ENCODE results near the gene ALDH3B1. TPM values are rescaled to one million over a fixed set of nuclear protein-coding genes. Genes with fewer than 3 reads are reported as not detected.
"Not testable (repeated sequence)": the region's sequence is repeated elsewhere in the genome, so short reads cannot be mapped to it uniquely, and the experiment has no call there.

ALDH3B1 gene
- total and polyA plus RNA-seq, 8 donors = 3.2 to 13.7 (median 8.0) TPM

DNA sequence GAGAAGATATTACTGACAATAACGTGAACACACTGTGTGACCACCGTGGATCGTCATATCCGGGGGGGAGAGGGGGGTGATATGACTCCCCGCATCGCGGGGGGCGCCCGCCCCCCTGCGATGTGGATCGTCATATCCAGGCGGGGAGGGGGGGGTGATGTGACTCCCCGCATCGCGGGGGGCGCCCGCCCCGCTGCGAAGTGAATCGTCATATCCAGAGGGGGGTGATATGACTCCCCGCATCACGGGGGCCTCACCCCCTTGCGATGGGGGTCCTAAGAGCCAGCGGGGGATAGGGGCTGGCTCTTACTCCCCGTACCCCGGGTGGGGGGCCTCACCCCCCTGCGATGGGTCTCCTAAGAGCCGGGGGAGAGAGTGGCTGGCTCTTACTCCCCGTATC lies 26.2 kb upstream of the ALDH3B1 start:
- intact Hi-C loops (cut with DNase I) = no loop called here
- TF ChIP-seq, protein P1, sequence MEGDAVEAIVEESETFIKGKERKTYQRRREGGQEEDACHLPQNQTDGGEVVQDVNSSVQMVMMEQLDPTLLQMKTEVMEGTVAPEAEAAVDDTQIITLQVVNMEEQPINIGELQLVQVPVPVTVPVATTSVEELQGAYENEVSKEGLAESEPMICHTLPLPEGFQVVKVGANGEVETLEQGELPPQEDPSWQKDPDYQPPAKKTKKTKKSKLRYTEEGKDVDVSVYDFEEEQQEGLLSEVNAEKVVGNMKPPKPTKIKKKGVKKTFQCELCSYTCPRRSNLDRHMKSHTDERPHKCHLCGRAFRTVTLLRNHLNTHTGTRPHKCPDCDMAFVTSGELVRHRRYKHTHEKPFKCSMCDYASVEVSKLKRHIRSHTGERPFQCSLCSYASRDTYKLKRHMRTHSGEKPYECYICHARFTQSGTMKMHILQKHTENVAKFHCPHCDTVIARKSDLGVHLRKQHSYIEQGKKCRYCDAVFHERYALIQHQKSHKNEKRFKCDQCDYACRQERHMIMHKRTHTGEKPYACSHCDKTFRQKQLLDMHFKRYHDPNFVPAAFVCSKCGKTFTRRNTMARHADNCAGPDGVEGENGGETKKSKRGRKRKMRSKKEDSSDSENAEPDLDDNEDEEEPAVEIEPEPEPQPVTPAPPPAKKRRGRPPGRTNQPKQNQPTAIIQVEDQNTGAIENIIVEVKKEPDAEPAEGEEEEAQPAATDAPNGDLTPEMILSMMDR (IDR thresholded peaks at IDR 0.05) = no peak
- Histone ChIP-seq H3K4me1 (peaks cover 0 to 3% (median 0%) of the 10 kb centered on the region in 3 donors), H3K9me3 (no peaks in the 10 kb centered on the region), H3K4me3 (no peak overlapping the region), H3K27me3 (no peaks in the 10 kb centered on the region), H3K27ac (no peak overlapping the region), H3K36me3 (no peaks in the 10 kb centered on the region)
- ATAC-seq = no peak
- no peak for DNase-seq
- no peak for FAIRE-seq
- 68 to 70% methylated on average over 29 of the region's 29 CpGs for WGBS, 2 donors

DNA sequence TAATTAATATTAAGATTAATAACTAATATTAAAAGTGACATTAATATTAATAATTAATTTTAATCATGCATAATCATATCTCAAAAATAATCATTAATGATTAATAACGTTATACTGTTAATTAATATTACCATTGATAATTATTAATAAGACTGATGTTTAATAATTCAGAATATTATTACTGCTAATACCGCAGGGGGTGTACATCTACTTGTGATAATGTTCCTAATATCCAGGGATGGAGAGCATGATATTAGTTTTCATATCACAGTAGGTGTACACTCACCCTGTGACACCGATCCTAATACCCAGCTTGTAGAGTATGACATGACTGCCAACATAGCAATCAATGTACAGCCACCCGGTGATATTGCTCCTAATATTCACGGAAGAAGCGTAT lies 24.8 kb upstream of the ALDH3B1 start:
- H3K9me3 ChIP-seq; H3K4me3 ChIP-seq; H3K4me1 ChIP-seq; intact Hi-C loops (cut with DNase I); H3K27me3 ChIP-seq; H3K27ac ChIP-seq; FAIRE-seq; ATAC-seq; H3K36me3 ChIP-seq; DNase-seq: not testable (repeated sequence)
- 52 to 60% methylated on average over 6 of the region's 6 CpGs for WGBS, 2 donors

DNA sequence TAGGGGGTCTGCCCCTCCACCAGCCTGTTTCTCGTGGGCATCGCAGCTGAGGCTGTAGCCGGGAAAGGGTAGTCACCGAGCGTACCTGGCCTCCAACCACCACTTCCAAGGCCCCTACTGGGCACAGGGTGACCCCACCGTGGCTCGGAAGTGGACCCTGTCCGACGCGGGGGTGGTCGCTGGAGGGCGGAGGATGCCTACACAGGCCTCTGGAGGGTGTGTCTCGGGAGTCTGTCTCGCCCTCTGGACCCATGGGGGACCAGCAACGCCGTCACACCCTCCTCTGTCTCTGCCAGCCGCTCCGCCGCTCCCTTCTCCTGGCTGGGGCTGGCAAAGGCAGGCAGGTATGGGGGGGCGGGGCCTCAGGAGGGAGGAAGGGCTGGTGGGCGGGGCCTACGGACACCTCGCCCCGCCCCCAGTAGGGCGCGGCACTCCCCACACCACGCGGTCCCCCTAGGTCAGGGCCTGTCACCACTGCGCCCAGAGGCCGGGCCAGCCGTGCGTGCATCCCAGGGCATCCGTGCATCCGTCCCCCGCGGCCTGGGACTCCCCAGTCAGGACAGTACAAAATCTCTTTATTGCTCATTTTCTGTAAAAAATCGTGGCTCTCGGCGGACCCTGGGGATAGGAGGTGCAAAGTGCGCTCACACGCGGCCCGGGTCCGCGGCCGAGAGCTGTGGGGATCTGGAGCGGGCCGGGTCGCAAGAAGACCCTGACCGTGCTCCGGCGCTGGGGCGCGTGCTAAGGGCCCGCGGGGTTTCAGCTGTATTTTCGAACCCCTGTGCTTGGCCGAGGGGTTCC lies 19.4 kb upstream of the ALDH3B1 start:
- DNase-seq = peak in 1 of 6 donors; percentile 71

DNA sequence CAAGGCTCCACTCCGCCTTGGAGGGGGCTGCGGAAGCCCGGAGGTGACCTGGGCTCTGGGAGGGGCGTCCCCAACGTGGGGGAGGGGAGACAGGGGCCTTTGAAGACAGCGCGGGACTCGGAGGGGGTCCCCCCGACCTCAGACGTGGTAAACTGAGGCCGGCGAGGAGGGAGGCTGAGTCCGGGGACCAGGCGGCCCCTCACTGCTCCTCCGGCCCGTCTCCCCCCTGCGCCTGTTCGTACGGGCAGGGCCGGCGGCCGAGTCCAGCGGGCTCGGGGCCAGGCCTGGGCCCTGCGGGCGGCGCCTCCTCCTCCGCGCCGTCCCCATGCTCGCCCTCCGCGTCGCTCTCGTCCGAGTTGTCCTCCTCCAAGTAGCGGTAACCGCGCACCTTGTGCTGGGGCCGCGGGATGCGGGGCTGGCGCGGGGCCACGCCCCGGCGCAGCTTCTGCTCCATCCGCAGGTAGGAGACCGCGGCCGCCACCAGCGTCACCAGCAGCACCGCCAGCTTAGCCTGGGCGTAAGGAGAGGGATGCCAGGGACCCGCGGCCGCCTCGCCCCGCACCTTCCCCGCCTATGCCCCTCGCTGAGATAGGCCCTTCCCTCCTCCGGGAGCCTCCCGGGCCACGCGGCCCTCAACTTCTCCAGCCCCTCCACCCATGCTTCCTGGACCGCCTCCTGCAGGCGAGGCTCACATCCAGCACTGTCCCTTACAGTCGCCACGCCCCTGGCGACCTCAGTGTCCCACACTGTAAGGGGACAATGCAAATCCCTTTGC lies 18.6 kb upstream of the ALDH3B1 start:
- H3K9me3 ChIP-seq; ATAC-seq; H3K4me1 ChIP-seq; FAIRE-seq; intact Hi-C loops (cut with DNase I); H3K36me3 ChIP-seq; H3K27ac ChIP-seq; H3K27me3 ChIP-seq: not testable (repeated sequence)
- WGBS, 2 donors = 40 to 52% methylated on average over 34 to 70 of the region's 70 CpGs
- peak overlapping the region in 1 of 4 donors; percentile 7 for H3K4me3 ChIP-seq
- DNase-seq = peak in 1 of 6 donors; percentile 40

More for the DNA sequence above, 19.4 kb upstream of the ALDH3B1 start:
- FAIRE-seq; H3K27me3 ChIP-seq; H3K9me3 ChIP-seq; intact Hi-C loops (cut with DNase I); H3K36me3 ChIP-seq; H3K27ac ChIP-seq; H3K4me3 ChIP-seq; H3K4me1 ChIP-seq: not testable (repeated sequence)
- WGBS, 2 donors = 24 to 36% methylated on average over 44 to 49 of the region's 58 CpGs
- ATAC-seq = peak in 3 of 4 donors; percentile 40 to 91 (median 66)

DNA sequence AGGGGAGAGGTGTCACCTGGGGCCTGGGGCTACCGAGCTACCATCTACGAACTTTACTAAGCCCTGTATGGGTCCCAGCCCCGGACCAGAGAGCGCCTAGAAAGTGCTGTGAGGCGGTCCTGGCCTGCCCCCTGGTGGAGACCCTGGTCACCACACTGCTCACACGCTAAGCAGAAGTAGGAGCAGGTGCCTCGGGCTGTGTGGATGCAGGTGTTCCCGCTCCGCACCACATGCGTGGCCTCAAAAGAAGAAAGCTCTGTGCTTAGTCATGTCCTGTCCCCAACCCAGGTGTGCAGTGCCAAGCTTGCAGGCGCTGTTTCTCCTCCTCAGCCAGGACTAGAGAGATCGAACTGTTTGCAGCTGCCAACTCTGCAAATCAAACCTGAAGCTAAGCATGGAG lies 16.3 kb upstream of the ALDH3B1 start:
- H3K4me3 ChIP-seq; intact Hi-C loops (cut with DNase I); H3K9me3 ChIP-seq; H3K27ac ChIP-seq; H3K36me3 ChIP-seq; FAIRE-seq; H3K4me1 ChIP-seq; H3K27me3 ChIP-seq: not testable (repeated sequence)
- DNase-seq (peak in 5 of 6 donors; percentile 43 to 86 (median 74)), ATAC-seq (peak in 1 of 4 donors; percentile 29)
- TF ChIP-seq, protein P1 (IDR thresholded peaks at IDR 0.05) = peak; percentile 35 to 69 (median 60)
- WGBS, 2 donors = 17 to 26% methylated on average over 12 of the region's 12 CpGs

DNA sequence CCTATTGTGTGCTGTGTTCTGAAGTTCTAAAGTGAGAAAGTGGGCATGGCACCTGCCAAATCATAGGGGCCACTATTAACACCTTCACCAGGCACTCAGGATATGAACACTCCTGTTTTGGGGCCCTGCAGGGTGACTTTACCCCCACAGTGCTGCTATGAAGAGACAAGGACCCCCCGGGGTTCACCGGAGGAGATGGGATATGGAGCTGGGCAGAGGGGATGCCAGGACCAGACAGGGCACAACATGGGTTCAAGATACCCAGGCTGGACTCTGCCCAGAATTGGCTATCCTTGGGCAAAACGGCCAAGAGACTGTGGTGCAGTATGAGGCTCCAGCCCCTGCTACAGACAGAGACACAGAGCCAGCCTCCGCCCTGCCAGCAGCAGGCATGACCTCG lies 15.7 kb upstream of the ALDH3B1 start:
- intact Hi-C loops (cut with DNase I); FAIRE-seq; H3K4me3 ChIP-seq; H3K36me3 ChIP-seq; H3K27ac ChIP-seq; H3K9me3 ChIP-seq; H3K4me1 ChIP-seq; ATAC-seq; H3K27me3 ChIP-seq: not testable (repeated sequence)
- 83 to 86% methylated on average over 5 of the region's 5 CpGs for WGBS, 2 donors
- DNase-seq = peak in 1 of 6 donors; percentile 32

DNA sequence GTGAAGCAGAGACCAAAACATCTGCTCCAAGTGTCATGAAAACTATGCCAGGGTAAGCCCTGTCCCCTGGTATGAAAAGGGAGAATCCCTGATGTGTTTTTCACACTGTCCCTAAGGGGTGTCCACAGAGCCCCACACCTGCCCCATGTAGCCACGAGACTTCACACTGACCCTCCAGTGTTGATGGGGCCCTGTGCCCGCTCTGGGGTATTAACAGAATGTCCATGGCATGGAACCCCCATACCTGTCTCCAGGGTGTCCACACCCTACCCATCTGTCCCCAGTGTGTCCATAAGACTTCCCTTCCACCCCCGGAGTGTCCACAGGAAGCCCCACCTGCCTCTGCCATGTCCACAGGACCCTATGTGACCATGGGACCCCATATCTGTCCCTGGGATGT lies 15.0 kb upstream of the ALDH3B1 start:
- H3K4me1 ChIP-seq; FAIRE-seq; H3K27ac ChIP-seq; intact Hi-C loops (cut with DNase I); H3K27me3 ChIP-seq; H3K36me3 ChIP-seq; H3K4me3 ChIP-seq; H3K9me3 ChIP-seq; ATAC-seq: not testable (repeated sequence)
- 96 to 97% methylated on average over 3 of the region's 3 CpGs for WGBS, 2 donors
- DNase-seq = peak in 1 of 6 donors; percentile 49

DNA sequence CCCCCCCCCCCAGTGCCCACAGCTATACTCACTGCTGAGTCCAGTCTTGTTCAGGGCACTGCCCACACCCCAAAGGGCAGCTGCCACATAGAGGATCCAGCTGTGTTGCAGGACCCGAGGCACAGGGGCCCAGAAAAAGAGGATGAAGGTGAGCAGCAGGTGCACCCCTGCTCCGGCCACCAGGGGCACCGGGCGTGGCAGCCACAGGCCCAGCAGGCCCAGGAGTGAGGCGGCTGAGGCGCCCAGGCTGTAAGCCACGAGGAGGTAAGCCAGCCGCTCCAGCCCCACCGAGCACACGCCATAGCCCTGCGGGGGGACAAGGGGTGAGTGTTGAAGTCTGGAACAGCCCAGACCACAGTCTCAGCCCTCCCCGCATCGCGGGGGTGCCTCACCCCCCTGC lies 14.5 kb upstream of the ALDH3B1 start:
- H3K27me3 ChIP-seq; H3K27ac ChIP-seq; H3K36me3 ChIP-seq; FAIRE-seq; H3K4me1 ChIP-seq; ATAC-seq; H3K4me3 ChIP-seq; H3K9me3 ChIP-seq; intact Hi-C loops (cut with DNase I); DNase-seq: not testable (repeated sequence)
- WGBS, 2 donors = 76 to 81% methylated on average over 11 to 14 of the region's 14 CpGs

Measured in pancreas (tissue), 10 donors.